C4-2B (cell line): Measurements from ENCODE around the gene PRR23C.
"Not testable (repeated sequence)": the region's sequence is repeated elsewhere in the genome, so short reads cannot be mapped to it uniquely, and the experiment has no call there.

Experiments
- CTCF ChIP-seq: fragments of 450-650 bp; conservative IDR thresholded peaks from 2 replicates; pipeline ENCODE4 v1.5.1; 2017; ENCODE audit warnings: mild to moderate bottlenecking
- ZFX ChIP-seq: fragments of 450-650 bp; IDR thresholded peaks from 2 replicates; pipeline ENCODE4 v1.6.1; 2017

- TF ChIP-seq ZFX, CTCF: not testable (repeated sequence)
These were observed 14.1 kb downstream of the PRR23C start for GRCh38 chr3:139030576-139030975.
